HEK293 (cell line): ENCODE measurements around the gene CAMKMT.

Experiments
- CTCF ChIA-PET: fragments of 350-600 bp; formaldehyde crosslinking; extraction: SDS; loops from one replicate; lab custom pipeline; 2021; ENCODE audit warnings: antibody characterized with exemption; lab: Yijun Ruan, JAX
- POLR2A ChIA-PET: fragments of 300-600 bp; formaldehyde crosslinking; extraction: SDS; loops from one replicate; lab custom pipeline; 2020; ENCODE audit warnings: antibody characterized with exemption, inconsistent platforms; lab: Yijun Ruan, JAX
- H3K27ac ChIP-seq: fragments of 200-500 bp; sonication (Bioruptor generic); 2 replicates; pipeline ENCODE4 v1.5.1; 2014; ENCODE audit warnings: low read depth, low read length, control low read depth, inconsistent platforms; ENCODE audit errors: extremely low read depth
- H3K36me3 ChIP-seq, 2 experiments: fragments of 200-500 bp in 1 of 2; sonication (Bioruptor generic) in 1 of 2; 1 replicate in 1 of 2; 2 replicates in 1 of 2; pipeline ENCODE4 v1.5.1; 2014 to 2017; ENCODE audit warnings: inconsistent platforms in 2 of 2, low read length in 2 of 2; ENCODE audit not compliant: control insufficient read depth in 2 of 2, insufficient read depth in 1 of 2
- H3K4me1 ChIP-seq: fragments of 200-500 bp; sonication (Bioruptor generic); 2 replicates; pipeline ENCODE4 v1.5.1; 2014; ENCODE audit warnings: mild to moderate bottlenecking, low read length, inconsistent platforms; ENCODE audit not compliant: control insufficient read depth, insufficient read depth
- H3K4me3 ChIP-seq: 2 replicates; pipeline ENCODE4 v1.5.1; 2011; ENCODE audit warnings: low read depth, mild to moderate bottlenecking, control low read depth, low read length, moderate library complexity
- H3K9me3 ChIP-seq: fragments of 200-500 bp; sonication (Bioruptor generic); 2 replicates; pipeline ENCODE4 v1.5.1; 2014; ENCODE audit warnings: low read depth, low read length, inconsistent platforms; ENCODE audit not compliant: control insufficient read depth, insufficient read depth
- BCL11A ChIP-seq: fragments of 450-650 bp; formaldehyde crosslinking; IDR thresholded peaks from 2 replicates; pipeline ENCODE4 v1.5.1; 2016; ENCODE audit warnings: low read depth, missing biosample characterization, missing genetic modification characterization
- GLIS1 ChIP-seq: fragments of 450-650 bp; formaldehyde crosslinking; IDR thresholded peaks from 2 replicates; pipeline ENCODE4 v1.5.1; 2016; ENCODE audit warnings: missing biosample characterization, missing genetic modification characterization
- GLIS2 ChIP-seq: fragments of 450-650 bp; formaldehyde crosslinking; IDR thresholded peaks from 2 replicates; pipeline ENCODE4 v1.5.1; 2016; ENCODE audit warnings: missing biosample characterization, missing genetic modification characterization
- KLF16 ChIP-seq: fragments of 450-650 bp; formaldehyde crosslinking; IDR thresholded peaks from 2 replicates; pipeline ENCODE4 v1.5.1; 2017; ENCODE audit warnings: missing biosample characterization, missing genetic modification characterization
- MEIS1 ChIP-seq: sonication (generic); formaldehyde crosslinking; IDR thresholded peaks from 2 replicates; pipeline ENCODE4 v1.8.1; 2022; ENCODE audit warnings: missing genetic modification reagents, mild to moderate bottlenecking, borderline replicate concordance
- MYNN ChIP-seq: fragments of 450-650 bp; formaldehyde crosslinking; IDR thresholded peaks from 2 replicates; pipeline ENCODE4 v1.5.1; 2016; ENCODE audit warnings: missing biosample characterization, missing genetic modification characterization, borderline replicate concordance
- TRIM28 ChIP-seq: IDR thresholded peaks from 2 replicates; pipeline ENCODE4 v1.6.1; 2011; ENCODE audit warnings: low read length, control low read depth, borderline replicate concordance
- ZBTB17 ChIP-seq: fragments of 450-650 bp; formaldehyde crosslinking; IDR thresholded peaks from 2 replicates; pipeline ENCODE4 v1.5.1; 2016; ENCODE audit warnings: missing biosample characterization, missing genetic modification characterization
- ZFP69B ChIP-seq: fragments of 450-650 bp; formaldehyde crosslinking; IDR thresholded peaks from 2 replicates; pipeline ENCODE4 v1.5.1; 2016; ENCODE audit warnings: missing biosample characterization, missing genetic modification characterization
- ZIC2 ChIP-seq: fragments of 450-650 bp; formaldehyde crosslinking; IDR thresholded peaks from 2 replicates; pipeline ENCODE4 v1.5.1; 2016; ENCODE audit warnings: missing biosample characterization, missing genetic modification characterization
- ZNF112 ChIP-seq: fragments of 450-650 bp; formaldehyde crosslinking; IDR thresholded peaks from 2 replicates; pipeline ENCODE4 v1.5.0; 2017; ENCODE audit warnings: missing biosample characterization, missing genetic modification characterization
- ZNF169 ChIP-seq: fragments of 450-650 bp; formaldehyde crosslinking; IDR thresholded peaks from 2 replicates; pipeline ENCODE4 v1.5.1; 2016; ENCODE audit warnings: missing biosample characterization, missing genetic modification characterization
- ZNF248 ChIP-seq: fragments of 450-650 bp; formaldehyde crosslinking; IDR thresholded peaks from 2 replicates; pipeline ENCODE4 v1.5.1; 2017; ENCODE audit warnings: missing biosample characterization, missing genetic modification characterization
- ZNF391 ChIP-seq: fragments of 450-650 bp; formaldehyde crosslinking; IDR thresholded peaks from 2 replicates; pipeline ENCODE4 v1.5.1; 2016; ENCODE audit warnings: low read depth, missing biosample characterization, missing genetic modification characterization, borderline replicate concordance
- ZNF561 ChIP-seq: fragments of 450-650 bp; IDR thresholded peaks from 2 replicates; pipeline ENCODE4 v1.5.1; 2018; ENCODE audit warnings: missing biosample characterization, missing genetic modification characterization, borderline replicate concordance
- ZNF571 ChIP-seq: fragments of 450-650 bp; formaldehyde crosslinking; IDR thresholded peaks from 2 replicates; pipeline ENCODE4 v1.5.0; 2017; ENCODE audit warnings: missing biosample characterization, missing genetic modification characterization
- ZNF585B ChIP-seq: fragments of 450-650 bp; formaldehyde crosslinking; IDR thresholded peaks from 2 replicates; pipeline ENCODE4 v1.5.1; 2016; ENCODE audit warnings: missing biosample characterization, missing genetic modification characterization
- ZNF610 ChIP-seq: fragments of 450-650 bp; formaldehyde crosslinking; IDR thresholded peaks from 2 replicates; pipeline ENCODE4 v1.5.1; 2016; ENCODE audit warnings: missing biosample characterization, missing genetic modification characterization, borderline replicate concordance
- ZNF654 ChIP-seq: fragments of 450-650 bp; formaldehyde crosslinking; IDR thresholded peaks from 2 replicates; pipeline ENCODE4 v1.5.1; 2016; ENCODE audit warnings: low read depth, missing biosample characterization, missing genetic modification characterization
- ZNF701 ChIP-seq: fragments of 450-650 bp; formaldehyde crosslinking; IDR thresholded peaks from 2 replicates; pipeline ENCODE4 v1.5.1; 2016; ENCODE audit warnings: missing biosample characterization, missing genetic modification characterization
- ZNF707 ChIP-seq: fragments of 450-650 bp; formaldehyde crosslinking; IDR thresholded peaks from 2 replicates; pipeline ENCODE4 v1.5.1; 2016; ENCODE audit warnings: missing biosample characterization, missing genetic modification characterization
- ZNF843 ChIP-seq: fragments of 450-650 bp; formaldehyde crosslinking; IDR thresholded peaks from 2 replicates; pipeline ENCODE4 v1.5.1; 2016; ENCODE audit warnings: missing biosample characterization, missing genetic modification characterization
- TF ChIP-seq, protein P1 (sequence below): fragments of 450-650 bp; formaldehyde crosslinking; IDR thresholded peaks from 2 replicates; pipeline ENCODE4 v1.5.1; 2016; ENCODE audit warnings: missing biosample characterization, missing genetic modification characterization
- TF ChIP-seq, protein P2 (sequence below): fragments of 450-650 bp; formaldehyde crosslinking; IDR thresholded peaks from 2 replicates; pipeline ENCODE4 v1.5.0; 2017; ENCODE audit warnings: missing biosample characterization, missing genetic modification characterization, borderline replicate concordance
- TF ChIP-seq, protein P3 (sequence below): fragments of 450-650 bp; formaldehyde crosslinking; IDR thresholded peaks from 2 replicates; pipeline ENCODE4 v1.5.1; 2016; ENCODE audit warnings: missing biosample characterization, missing genetic modification characterization
- TF ChIP-seq, protein P4 (sequence below): fragments of 450-650 bp; formaldehyde crosslinking; IDR thresholded peaks from 2 replicates; pipeline ENCODE4 v1.5.1; 2016; ENCODE audit warnings: missing biosample characterization, missing genetic modification characterization
- TF ChIP-seq, protein P5 (sequence below): fragments of 450-650 bp; formaldehyde crosslinking; IDR thresholded peaks from 2 replicates; pipeline ENCODE4 v1.5.1; 2016; ENCODE audit warnings: missing biosample characterization, missing genetic modification characterization

Gene CAMKMT

DNA sequence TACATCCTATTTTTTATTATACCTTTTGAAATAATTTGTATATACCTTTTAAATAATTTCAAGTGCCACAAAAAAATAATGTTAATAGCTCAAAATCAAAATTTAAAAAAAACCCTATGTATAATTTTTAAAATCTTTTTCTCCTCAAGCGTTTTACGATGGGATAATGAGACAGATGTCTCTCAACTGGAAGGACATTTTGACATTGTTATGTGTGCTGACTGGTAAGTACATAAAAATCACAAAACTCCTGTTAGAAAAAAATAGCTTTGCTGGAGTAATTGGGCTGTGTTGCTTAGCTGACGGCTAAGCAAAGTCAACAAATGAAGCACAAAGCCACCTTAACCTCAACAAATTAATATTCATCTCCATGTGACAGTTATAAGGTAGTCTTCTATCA, 381.7 kb downstream of the CAMKMT start:
- Histone ChIP-seq H3K4me3 (no peak overlapping the region), H3K36me3 (no peaks in the 10 kb centered on the region), H3K9me3 (no peaks in the 10 kb centered on the region), H3K4me1 (peaks cover 6% of the 10 kb centered on the region; the same call in 1 of the 2 replicates), H3K27ac (no peak overlapping the region)
- ChIA-PET CTCF (interaction anchor here (0.9 kb wide), 1 partner anchor 76 kb away, joined by 3 read pairs; no protein-coding TSS in a partner anchor), POLR2A (no interaction called here)
- no peak for TF ChIP-seq ZNF654 (tag by site-specific recombination)
- TF ChIP-seq MYNN (tag by site-specific recombination), result no peak
- no peak for TF ChIP-seq ZIC2 (tag by site-specific recombination)
- TF ChIP-seq ZNF112 (tag by site-specific recombination), result no peak
- TF ChIP-seq MEIS1 (CRISPR knock-in tag), result no peak
- no peak for TF ChIP-seq BCL11A (tag by site-specific recombination)
- no peak for TF ChIP-seq ZNF248
- TF ChIP-seq ZBTB17 (tag by site-specific recombination), result no peak
- no peak for TF ChIP-seq ZNF571 (tag by site-specific recombination)
- no peak for TF ChIP-seq ZNF701 (tag by site-specific recombination)
- TF ChIP-seq KLF16, result no peak
- TF ChIP-seq ZFP69B, result no peak

DNA sequence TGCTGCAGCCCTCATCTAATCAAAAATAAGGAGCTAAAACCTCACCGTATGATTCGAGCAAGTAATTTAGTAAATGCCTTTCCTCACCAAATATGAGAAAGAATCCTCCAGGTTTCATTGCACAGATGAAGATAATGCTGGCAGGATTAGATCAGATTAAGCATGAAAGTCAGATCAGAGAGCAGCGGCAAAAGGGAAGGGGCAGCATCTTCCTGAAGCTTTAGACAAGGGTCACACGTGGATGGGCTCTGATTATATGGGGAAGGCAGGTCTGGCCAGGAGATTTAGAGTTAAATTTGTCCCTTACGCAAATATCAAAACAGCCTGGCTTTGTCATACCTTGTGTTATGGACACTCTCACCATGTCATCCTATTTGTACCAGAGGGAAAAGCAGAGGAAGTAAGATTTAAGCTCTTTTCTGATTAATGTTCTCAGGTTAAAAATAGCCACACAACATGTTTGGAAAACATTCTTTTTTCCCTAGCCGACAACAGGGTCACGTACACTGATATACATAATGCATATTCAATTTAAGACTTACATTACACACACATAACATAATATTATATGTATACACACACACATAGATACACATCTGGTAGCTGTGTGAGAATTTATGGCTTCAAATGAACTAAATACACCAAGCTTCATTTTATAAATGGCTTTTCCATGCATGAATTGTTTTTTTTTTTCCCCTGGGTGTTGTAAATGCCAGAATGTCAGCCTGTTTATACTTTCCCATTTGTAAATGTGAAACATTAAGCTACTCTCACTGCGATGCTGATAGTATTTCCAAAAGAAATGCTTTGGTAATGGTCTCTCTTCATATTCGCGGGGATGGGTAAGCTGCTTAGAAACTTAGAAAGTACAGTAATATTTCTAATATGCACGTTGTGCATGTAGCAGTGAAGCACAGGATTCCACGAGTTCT, 383.5 kb downstream of the CAMKMT start:
- POLR2A ChIA-PET, result no interaction called here
- Histone ChIP-seq H3K4me3 (no peak overlapping the region), H3K4me1 (peaks cover 6% of the 10 kb centered on the region; the same call in 1 of the 2 replicates), H3K9me3 (no peaks in the 10 kb centered on the region), H3K36me3 (no peaks in the 10 kb centered on the region), H3K27ac (no peak overlapping the region)
- CTCF ChIA-PET, result interaction anchor here (0.7 to 2.1 kb wide), 2 partner anchors 30 to 266 kb away, joined by 3 to 8 read pairs; no protein-coding TSS in a partner anchor
- TF ChIP-seq ZNF707 (no peak), GLIS2 (tag by site-specific recombination) (no peak), ZNF585B (no peak), ZNF843 (tag by site-specific recombination) (peak; percentile 78), ZNF610 (no peak), TRIM28 (no peak), ZNF561 (no peak), ZNF169 (tag by site-specific recombination) (no peak), GLIS1 (no peak), ZNF391 (tag by site-specific recombination) (no peak)
- TF ChIP-seq, protein P1, sequence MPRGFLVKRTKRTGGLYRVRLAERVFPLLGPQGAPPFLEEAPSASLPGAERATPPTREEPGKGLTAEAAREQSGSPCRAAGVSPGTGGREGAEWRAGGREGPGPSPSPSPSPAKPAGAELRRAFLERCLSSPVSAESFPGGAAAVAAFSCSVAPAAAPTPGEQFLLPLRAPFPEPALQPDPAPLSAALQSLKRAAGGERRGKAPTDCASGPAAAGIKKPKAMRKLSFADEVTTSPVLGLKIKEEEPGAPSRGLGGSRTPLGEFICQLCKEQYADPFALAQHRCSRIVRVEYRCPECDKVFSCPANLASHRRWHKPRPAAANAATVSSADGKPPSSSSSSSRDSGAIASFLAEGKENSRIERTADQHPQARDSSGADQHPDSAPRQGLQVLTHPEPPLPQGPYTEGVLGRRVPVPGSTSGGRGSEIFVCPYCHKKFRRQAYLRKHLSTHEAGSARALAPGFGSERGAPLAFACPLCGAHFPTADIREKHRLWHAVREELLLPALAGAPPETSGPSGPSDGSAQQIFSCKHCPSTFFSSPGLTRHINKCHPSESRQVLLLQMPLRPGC (tag by site-specific recombination), result 0 out of 2 replicates have a peak, but pooled peaks have one; percentile 20
- TF ChIP-seq, protein P2, sequence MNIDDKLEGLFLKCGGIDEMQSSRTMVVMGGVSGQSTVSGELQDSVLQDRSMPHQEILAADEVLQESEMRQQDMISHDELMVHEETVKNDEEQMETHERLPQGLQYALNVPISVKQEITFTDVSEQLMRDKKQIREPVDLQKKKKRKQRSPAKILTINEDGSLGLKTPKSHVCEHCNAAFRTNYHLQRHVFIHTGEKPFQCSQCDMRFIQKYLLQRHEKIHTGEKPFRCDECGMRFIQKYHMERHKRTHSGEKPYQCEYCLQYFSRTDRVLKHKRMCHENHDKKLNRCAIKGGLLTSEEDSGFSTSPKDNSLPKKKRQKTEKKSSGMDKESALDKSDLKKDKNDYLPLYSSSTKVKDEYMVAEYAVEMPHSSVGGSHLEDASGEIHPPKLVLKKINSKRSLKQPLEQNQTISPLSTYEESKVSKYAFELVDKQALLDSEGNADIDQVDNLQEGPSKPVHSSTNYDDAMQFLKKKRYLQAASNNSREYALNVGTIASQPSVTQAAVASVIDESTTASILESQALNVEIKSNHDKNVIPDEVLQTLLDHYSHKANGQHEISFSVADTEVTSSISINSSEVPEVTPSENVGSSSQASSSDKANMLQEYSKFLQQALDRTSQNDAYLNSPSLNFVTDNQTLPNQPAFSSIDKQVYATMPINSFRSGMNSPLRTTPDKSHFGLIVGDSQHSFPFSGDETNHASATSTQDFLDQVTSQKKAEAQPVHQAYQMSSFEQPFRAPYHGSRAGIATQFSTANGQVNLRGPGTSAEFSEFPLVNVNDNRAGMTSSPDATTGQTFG (tag by site-specific recombination), result no peak
- TF ChIP-seq, protein P3, sequence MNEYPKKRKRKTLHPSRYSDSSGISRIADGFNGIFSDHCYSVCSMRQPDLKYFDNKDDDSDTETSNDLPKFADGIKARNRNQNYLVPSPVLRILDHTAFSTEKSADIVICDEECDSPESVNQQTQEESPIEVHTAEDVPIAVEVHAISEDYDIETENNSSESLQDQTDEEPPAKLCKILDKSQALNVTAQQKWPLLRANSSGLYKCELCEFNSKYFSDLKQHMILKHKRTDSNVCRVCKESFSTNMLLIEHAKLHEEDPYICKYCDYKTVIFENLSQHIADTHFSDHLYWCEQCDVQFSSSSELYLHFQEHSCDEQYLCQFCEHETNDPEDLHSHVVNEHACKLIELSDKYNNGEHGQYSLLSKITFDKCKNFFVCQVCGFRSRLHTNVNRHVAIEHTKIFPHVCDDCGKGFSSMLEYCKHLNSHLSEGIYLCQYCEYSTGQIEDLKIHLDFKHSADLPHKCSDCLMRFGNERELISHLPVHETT (tag by site-specific recombination), result no peak
- TF ChIP-seq, protein P4, sequence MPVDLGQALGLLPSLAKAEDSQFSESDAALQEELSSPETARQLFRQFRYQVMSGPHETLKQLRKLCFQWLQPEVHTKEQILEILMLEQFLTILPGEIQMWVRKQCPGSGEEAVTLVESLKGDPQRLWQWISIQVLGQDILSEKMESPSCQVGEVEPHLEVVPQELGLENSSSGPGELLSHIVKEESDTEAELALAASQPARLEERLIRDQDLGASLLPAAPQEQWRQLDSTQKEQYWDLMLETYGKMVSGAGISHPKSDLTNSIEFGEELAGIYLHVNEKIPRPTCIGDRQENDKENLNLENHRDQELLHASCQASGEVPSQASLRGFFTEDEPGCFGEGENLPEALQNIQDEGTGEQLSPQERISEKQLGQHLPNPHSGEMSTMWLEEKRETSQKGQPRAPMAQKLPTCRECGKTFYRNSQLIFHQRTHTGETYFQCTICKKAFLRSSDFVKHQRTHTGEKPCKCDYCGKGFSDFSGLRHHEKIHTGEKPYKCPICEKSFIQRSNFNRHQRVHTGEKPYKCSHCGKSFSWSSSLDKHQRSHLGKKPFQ (tag by site-specific recombination), result no peak
- TF ChIP-seq, protein P5, sequence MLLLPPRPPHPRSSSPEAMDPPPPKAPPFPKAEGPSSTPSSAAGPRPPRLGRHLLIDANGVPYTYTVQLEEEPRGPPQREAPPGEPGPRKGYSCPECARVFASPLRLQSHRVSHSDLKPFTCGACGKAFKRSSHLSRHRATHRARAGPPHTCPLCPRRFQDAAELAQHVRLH (tag by site-specific recombination), result 0 out of 2 replicates have a peak, but pooled peaks have one; percentile 23
